ENCODE measurements around the gene MYH7.
"Not testable (repeated sequence)": the region's sequence is repeated elsewhere in the genome, so short reads cannot be mapped to it uniquely, and the experiment has no call there.

MYH7 gene

DNA sequence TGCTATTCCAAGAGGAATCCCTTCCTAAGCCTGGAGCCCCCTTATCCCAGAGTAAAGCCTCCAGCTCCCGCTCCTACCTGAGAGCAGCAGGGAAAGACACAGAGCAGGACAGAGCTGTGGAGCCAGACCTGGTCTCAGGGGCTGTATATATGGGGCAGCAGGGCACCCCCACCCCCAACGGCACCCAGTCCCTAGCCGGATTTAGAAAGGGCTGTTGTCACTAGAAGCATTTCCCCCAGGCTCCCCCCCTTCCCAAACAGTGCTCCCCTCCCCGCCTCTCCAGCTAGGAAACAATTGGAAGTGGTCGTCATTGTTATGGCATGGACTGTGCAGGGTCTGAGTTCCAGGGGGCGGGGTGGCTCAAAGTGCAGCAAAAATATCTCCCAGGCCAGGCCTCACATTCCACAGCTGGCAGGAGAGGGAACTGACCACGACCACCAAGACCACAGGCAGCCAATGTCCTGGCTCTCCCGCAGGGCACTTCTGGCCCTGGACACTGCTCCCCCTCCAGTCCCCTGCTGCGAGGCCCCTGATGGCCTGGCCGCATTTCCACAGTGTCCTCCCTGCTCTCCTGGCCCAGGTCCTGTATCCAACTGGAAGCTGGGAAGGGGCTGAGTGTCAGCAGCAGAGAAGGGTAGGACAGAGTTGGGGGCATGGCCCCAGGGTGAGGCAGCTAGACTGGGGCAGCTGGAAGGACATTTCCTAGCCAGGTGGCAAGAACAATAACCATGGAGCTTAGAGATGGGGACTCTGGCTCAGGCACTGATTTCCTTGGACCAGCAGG is at the start of gene MYH7:
MYH7 (minus strand) TSS at position 118 of the 784 bp plus-strand sequence. CDS start 1,928 bp downstream, outside the sequence.
- DNase-seq (ENCODE audit: low spot score) = no peak

DNA sequence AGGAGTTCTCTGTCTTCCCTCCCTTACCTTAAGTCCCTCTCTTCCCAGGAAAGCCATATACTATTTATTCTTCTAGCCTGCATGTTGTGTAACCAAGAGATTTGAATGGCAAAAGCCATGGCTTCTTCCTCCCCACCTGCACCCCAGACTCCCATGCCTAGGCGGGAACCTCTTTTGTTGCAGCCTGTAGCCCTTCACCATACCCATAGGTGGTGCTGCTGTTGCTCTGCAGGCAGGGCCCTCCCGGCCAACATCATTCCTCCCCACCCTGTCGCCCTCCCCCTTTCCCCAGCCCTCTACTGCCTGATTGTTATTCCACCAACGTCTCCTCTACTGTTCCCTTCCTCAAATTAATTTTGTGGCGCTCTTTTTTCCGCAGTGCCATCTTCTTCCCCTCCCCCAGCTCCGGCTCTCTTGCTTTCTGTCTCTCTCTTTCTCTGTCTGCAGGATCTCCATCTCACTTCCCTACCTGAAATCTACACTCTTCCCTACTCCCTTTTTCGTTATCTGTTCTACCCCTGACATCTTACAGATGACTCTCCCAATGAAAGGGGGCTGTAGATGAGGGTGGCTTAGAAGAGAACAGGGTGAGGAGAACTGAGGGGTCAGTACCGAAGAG is 47.9 kb upstream of the MYH7 start:
- DNase-seq (ENCODE audit: low spot score) = no peak

DNA sequence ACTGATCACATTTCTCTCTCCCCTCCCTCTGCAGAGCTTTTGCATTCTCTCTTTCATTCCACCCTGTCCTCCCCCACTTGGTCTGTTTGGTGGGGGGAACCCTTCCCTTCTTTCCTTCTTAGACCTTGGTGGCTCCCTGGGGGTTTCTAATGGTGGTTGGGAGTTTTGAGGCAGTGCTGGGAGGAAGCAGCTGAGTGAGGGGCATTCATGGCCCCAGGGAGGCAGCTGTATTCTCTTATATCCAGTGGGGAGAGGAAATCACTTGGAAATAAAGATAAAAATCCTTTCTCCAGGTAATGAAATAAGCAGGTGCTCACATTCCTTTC is 47.3 kb upstream of the MYH7 start:
- DNase-seq (ENCODE audit: low spot score) = no peak

DNA sequence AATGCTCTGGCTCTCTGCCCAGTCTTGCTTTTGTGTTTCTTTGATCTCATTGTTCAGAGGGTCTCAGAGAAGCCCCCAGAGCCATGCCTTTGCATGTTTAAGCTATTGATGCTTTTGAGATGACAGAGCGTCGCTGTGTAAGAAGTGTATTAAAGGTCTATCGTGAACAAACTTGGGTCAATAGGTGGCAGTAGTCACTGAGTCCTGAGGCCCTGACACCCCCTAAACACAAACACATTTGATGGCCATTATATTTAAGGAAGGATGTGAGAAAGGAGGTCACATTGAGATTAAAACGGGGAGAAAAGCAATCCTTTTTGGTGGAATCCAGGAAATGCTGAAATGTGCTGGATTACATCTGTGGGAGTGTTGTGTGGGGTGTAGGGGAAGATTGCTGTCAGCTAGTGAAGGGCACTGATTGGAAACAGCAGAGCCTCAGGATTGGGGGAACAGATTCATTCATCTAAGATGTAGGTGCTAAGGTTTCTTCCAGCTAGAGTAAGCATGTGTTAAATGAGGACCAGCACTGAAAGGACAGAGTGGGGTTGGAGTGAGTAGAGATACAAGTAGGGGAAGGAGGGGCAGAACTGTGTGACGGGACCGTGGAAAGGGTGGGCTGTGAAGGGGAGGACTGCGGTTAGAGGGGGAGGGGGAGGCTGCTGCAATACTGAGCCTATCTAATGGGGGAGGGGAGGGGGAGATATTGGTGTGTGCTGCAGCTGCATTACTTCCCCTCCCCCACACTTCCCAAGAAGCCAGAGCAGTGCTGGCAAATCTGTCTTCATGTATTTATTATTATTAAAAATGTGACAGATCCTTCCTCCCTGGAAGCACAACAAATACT is 46.7 kb upstream of the MYH7 start:
- DNase-seq (ENCODE audit: low spot score) = no peak

DNA sequence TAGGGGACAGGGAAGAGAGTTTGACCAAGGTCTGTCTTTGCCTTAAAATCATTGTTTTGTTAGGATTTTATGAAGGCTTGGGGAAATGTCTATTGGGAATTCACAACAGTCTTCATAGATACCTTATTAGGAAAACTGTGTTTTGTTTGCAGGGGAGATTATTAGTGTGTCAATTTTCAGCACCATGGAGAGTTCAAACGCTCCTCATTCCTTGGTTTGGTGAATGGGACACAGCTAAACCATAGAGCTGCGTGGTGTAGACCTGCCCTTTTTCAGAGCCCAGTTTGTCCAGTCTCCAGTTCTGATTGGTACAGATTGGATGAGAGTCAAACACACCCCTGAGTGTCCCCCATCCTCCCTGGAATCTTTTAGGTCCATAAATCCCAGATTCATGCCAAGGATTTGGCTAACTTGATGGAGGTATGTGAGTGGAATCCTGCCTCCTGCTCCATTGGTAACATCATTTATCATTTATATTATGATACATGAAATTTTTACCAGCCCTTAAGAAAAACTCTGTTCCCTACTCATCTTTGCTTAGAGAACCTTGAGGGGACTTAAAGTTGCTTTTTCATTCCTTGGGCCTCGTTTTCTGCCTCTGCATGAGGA is 46.0 kb upstream of the MYH7 start:
- peak; percentile 8 for DNase-seq (ENCODE audit: low spot score)

DNA sequence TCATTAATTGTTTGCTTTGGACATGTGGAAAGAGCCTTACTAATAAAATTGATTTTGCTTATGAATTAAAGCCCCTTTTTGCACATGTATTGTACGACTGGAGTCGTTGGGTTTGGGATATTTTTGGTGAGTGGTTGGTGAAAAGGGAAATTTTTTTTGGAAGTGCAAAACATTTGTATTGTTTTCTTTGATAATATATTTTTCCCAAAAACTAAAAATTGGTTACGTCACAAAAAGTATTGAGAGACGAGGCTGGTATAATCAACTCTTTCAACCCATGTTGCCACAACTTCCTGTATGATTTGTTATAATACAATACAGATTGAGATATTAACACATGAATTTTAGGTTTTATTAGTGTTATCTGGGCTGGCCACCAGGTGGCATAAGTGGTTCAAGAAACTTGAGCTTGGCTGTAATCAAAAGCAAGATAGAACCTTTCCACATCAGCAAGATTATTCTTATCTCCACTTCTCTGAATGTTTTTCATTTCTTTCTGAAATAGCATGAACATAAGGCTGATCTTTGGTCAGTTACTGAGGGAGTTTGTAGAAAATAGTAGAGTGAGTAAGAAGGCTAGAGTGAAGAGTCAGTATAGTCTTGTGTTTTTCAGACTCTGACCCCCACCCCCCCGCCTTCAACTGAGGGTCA is 42.8 kb upstream of the MYH7 start:
- DNase-seq (ENCODE audit: low spot score) = peak; percentile 71

DNA sequence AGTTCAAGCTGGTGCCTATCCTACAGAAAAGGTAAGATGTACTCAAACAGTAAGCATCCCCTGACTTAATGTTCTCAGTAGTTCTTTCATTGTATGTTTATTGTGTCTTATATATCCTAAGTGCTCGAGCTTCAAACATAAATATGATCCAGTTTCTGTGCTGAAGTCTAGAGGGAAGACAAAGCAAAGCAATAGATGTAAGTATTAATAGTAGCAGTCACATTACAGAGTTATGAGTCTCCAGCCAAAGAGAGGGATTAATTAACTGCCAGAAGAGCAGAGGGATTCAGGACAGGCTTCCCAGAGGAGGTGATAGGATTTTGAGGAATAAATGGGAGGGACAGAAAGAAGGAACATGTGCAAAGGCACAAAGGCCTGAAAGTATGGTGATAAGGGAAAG is 35.5 kb upstream of the MYH7 start:
- DNase-seq (ENCODE audit: low spot score) = no peak

DNA sequence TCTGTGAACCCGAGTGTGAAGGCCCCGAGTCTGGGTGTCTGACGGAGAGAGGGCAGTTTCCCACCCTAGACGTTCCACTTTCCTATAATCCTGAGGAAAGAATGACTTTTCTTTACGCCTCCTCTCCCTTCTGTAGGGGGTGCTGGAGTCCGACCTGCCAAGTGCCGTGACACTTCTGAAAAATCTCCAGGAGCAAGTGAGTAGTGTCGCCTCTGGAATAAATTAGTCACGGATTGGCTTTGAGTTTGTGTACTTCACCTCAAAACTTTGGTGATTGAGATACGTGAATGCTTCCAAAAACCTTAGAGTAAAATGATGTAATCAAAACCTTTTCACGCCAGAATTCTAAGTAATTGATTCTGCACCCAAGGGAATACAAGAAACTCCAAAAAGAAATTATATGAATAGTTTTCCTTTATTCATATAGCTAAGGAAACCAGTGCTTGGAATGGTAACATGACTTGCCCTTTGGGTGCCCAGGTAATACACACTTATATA is 34.5 kb upstream of the MYH7 start:
- no peak for DNase-seq (ENCODE audit: low spot score)

DNA sequence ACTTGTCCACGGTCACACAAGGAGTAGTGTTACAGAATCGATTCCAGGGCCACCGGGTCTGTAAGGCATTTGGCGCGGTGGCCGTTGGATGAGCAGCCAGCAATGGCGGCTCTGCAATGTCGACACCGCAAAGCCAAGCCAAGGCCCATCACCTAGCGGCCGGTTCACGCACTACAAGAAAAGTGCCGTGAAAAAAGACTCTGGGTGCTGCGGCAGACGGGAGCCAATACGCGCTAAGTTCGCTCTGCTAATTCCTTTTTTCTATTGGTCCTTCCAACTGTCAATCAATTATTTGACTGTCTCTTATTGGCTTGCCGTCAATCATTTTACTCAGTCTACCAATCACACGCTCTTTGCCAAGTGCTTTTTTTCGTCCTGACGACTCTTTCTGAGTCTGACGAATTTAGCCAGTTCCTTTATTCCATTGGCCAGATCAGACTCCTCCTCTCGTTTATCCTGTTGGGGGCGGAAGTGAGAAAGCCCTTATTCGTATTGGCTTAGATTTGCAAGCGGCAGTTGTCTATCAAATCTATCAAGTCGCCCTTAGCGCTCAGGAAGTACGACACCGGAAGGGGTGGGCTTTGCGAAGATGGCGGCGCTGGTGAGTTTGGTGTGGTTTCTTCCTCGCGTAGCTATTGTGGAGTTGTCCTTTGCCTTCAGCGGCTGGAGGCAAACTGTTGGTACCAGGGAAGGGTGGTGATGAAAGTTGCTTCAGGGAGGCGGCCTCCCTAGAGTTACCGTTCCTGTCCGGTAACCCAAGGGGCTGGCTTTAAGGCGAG is 33.9 kb upstream of the MYH7 start, which contains the start of gene NGDN:
NGDN (plus strand) TSS at position 577 of the 779 bp plus-strand sequence; CDS start at position 590, 13 bp downstream.
- peak; percentile 99 for DNase-seq (ENCODE audit: low spot score)

DNA sequence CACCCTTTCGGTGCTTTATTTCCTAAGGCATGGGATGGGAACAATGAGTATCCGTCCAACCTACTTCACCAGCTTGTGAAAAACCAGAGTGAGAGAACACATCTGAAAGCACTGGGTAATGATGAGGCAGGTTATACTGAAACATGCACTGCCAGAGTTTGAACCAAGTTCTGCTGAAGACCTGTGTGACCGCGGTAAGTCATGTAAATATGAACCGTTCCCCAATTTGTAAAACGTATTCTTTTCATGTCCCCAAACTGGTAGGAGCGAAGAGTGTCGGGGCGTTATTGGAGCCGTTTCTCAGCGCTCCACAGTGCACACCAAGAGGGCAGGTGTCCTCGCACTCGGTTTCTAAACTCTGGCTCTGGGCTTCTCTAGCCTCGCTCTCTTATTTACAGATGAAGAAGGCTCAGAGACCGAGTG is 33.3 kb upstream of the MYH7 start:
- DNase-seq (ENCODE audit: low spot score) = no peak

DNA sequence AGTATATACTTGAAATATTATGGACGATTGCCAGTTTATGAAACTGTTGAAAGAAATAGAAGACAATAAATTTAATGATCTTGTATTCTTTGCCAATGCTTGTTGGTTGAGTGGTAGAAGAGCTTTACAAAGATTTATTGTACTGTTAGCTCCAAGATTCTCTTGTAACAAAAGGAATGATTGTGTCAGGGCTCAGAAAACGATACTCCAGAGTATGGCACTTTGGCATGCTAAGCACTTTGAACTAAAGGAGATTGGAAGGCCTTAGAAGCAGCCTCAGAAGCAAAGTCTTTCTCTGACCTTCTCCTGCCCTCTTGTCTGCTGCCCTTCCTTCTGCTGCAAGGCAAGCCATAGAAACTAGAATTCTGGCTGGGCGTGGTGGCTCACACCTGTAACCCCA is 29.8 kb upstream of the MYH7 start:
- no peak for DNase-seq (ENCODE audit: low spot score)

DNA sequence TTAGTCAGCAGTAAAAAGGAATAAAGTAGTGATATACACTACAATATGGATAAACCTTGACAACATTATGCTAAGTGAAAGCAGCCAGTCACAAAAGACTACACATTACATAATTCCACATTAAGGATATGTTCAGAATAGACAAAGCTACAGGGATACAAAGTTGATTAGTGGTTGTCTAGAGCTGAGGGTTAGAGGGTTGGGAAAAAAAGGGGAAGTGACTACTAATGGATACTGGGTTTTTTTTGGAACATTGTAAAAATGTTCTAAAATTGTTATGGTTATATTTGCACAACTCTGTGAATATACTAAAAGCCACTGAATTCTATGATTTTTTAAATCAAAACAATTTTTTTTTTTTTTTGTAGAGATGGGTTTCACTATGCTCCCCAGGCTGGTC is 29.2 kb upstream of the MYH7 start:
- no peak for DNase-seq (ENCODE audit: low spot score)

DNA sequence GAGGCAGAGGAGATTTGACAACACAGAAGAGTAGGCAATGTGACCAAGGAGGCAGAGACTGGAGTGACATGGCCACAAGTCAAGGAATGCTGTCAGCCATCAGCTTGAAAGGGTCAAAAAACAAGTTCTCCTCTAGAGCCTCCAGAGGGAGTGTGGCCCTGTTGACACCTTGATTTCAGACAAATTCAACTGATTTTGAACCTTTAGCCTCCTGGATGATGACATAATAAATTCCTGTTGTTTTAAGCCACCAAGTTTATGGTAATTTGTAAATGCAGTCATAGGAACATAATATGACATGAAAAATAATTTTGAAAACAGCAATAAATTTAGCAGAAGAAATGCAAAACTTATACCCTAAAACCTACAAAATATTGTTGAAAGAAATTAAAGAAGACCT is 25.5 kb upstream of the MYH7 start:
- DNase-seq (ENCODE audit: low spot score) = no peak

DNA sequence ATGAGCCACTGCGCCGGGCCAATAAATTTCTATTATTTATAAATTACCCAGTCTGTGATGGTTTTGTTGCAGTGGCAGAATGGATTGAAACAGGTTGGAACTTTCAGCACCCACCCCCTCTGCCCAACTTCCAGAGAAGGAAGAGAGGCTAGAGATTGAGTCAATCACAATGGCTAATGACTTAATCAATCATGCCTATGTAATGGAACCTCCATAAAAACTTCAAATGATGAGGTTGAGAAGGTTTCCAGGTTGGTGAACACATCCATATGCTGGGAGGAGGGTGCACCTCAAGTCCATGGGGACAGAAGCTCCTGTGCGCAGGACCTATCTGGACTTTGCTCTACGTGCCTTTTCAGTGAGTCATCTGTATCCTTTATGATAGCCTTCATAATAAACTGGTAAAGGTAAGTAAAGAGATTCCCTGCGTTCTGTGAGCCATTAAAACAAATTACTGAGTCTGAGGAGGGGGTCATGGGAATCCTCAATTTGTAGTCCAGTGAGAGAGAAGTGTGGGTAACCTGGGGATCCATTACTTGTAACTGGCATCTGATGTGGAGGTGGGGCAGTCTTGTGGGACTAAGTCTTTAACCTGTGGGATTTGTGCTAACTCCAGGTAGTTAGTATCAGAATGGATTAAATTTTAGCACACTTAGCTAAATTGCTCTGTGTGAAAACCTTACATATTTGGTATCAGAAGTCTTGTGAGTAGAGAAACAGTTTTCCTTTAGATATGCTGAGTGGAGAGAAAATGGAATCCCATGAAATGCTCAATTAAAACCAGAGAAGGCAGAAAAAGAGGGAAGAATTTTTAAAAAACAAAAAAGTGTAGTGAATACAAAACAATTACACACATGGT is 22.4 kb upstream of the MYH7 start:
- DNase-seq (ENCODE audit: low spot score) = no peak

DNA sequence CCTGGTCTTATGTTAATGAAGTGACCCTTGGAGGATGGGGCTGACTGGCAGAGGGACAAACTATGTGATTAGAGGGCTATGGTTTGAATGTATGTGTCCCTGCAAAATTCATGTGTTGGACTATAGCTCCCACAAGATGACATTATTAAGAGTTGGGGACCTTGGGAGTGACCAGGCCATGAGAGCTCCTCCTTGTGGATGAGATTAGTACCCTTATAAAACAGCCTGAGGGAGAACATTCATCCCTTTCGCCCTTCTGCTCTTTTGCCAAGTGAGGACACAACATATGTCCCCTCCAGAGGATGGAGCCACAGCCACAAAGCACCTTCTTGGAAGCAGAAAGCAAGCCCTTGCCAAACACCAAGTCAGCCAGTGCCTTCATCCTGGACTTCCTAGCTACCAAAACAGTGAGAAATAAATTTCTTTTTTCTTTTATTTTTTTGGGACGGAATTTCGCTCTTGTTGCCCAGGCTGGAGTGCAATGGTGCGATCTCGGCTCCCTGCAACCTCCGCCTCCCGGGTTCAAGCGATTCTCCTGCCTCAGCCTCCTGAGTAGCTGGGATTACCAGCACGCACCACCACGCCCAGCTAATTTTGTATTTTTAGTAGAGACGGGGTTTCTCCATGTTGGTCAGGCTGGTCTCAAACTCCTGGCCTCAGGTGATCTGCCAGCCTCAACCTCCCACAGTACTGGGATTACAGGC is 21.6 kb upstream of the MYH7 start:
- not testable (repeated sequence) for DNase-seq (ENCODE audit: low spot score)

DNA sequence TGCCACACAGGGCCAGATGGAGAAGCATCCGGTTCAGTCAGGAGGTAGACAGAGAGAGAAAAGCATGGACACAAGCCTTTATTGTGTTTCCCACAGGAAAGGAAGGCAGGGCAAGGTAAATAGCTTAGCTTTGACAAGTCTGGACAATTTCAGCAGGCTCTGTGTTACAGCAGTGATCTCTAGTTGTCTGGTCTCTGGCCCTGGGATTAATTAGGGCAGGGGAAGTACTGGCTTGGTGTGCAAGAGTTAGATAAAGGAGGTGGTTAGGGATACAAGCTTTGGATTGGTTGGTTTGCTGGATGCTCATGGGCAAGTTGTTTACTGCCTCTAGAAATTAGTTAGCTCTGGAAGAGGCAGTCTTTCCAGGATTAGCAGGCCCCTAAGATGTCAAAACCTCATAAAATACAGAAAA is 19.0 kb upstream of the MYH7 start:
- DNase-seq (ENCODE audit: low spot score) = peak; percentile 50

DNA sequence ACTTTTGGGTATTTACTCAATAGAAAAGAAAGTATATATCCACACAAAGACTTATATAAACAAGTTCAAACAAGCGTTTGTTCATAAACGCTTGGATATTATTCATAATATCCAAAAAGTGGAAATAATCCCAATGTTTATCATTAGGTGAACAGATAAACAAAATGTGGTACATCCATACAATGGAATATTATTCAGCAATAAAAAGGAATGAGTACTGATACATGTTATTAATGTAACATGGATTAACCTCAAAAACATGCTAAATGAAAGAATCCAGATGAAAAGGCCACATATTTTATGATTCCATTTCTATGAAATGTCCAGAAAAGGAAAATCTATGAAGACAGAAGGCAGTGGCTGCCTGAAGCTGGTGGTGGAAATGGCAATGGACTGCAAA is 16.8 kb upstream of the MYH7 start:
- no peak for DNase-seq (ENCODE audit: low spot score)

DNA sequence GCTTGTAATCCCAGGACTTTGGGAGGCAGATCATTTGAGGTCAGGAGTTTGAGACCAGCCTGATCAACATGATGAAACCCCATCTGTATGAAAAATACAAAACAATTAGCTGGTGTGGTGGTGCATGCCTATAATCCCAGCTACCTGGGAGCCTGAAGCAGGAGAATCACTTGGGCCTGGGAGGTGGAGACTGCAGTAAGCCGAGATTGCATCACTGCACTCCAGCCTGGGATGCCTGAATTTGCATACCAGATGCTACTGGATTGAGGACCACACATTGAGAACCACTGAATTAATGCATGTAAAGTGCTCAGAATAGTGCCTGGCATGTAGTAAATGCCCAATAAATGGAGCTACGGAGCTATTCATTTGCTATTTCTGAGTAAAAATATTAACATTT is 14.9 kb upstream of the MYH7 start:
- DNase-seq (ENCODE audit: low spot score) = no peak

DNA sequence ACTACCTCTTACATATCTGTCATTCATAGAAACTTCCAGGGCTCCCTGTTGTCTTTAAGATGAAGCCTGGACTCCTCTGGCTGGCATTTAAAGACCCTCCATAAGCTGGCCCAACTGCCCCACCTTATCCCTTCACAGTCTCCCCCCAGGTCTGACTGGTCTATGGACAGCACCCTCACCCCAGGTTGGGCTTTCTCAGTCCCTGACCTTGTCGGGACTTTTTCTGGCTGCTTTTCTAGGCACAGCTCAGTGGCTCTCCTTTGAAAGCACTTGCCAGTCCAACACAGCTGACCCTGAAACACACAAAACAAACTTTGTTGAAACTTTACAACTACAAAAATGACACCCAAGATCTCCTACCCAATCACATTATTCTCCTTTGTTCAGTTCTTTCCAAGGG is 13.9 kb upstream of the MYH7 start:
- DNase-seq (ENCODE audit: low spot score) = no peak

Data from hematopoietic multipotent progenitor cell treated with erythropoietin and hydrocortisone succinate and interleukin-3 and kit ligand, for 15 days (in vitro differentiated cells).